DND-41 (cell line): ENCODE data around the gene FUCA1.

Experiments
- ATAC-seq: fragments of 200-7000 bp; cut with Tn5 transposase; 3 replicates; pipeline ENCODE4 v1.9.1; 2021; ENCODE audit warnings: low read depth; ENCODE audit not compliant: insufficient read depth
- DNase-seq: peaks from one replicate; pipeline ENCODE4 v3.0.0-alpha.2; 2020
- H2AFZ ChIP-seq: 2 replicates; pipeline ENCODE4 v1.6.0; 2012; ENCODE audit warnings: low read depth, low read length
- H3K27ac ChIP-seq: 2 replicates; pipeline ENCODE4 v1.5.1; 2012; ENCODE audit warnings: low read length, inconsistent platforms
- H3K27me3 ChIP-seq: fragments of 200-600 bp; sonication (generic); 2 replicates; pipeline ENCODE4 v1.6.0; 2012; ENCODE audit warnings: low read length, mild to moderate bottlenecking, inconsistent platforms; ENCODE audit not compliant: insufficient read depth, poor library complexity
- H3K36me3 ChIP-seq: 2 replicates; pipeline ENCODE4 v1.5.1; 2012; ENCODE audit warnings: low read length, inconsistent platforms; ENCODE audit not compliant: insufficient read depth
- H3K4me1 ChIP-seq: 2 replicates; pipeline ENCODE4 v1.5.1; 2012; ENCODE audit warnings: mild to moderate bottlenecking, low read length; ENCODE audit not compliant: insufficient read depth
- H3K4me2 ChIP-seq: 2 replicates; pipeline ENCODE4 v1.6.0; 2012; ENCODE audit warnings: mild to moderate bottlenecking, moderate library complexity, low read length, inconsistent platforms; ENCODE audit not compliant: insufficient read depth
- H3K4me3 ChIP-seq, 2 experiments: fragments of 200-600 bp in 1 of 2; shearing (Covaris generic) in 1 of 2; 2 replicates each; pipeline ENCODE4 v1.5.1; 2012 to 2016; ENCODE audit warnings: inconsistent platforms in 2 of 2, low read length in 2 of 2, mild to moderate bottlenecking in 2 of 2, low read depth in 1 of 2, moderate library complexity in 1 of 2
- H3K79me2 ChIP-seq: 2 replicates; pipeline ENCODE4 v1.6.0; 2012; ENCODE audit warnings: low read length, inconsistent platforms; ENCODE audit not compliant: insufficient read depth
- H3K9ac ChIP-seq: 2 replicates; pipeline ENCODE4 v1.6.0; 2012; ENCODE audit warnings: low read depth, mild to moderate bottlenecking, inconsistent platforms, low read length, moderate library complexity
- H3K9me3 ChIP-seq: 2 replicates; pipeline ENCODE4 v1.5.1; 2012; ENCODE audit warnings: low read length, moderate library complexity, mild to moderate bottlenecking, inconsistent platforms; ENCODE audit not compliant: insufficient read depth, severe bottlenecking
- H4K20me1 ChIP-seq: 2 replicates; pipeline ENCODE4 v1.6.0; 2012; ENCODE audit warnings: low read length; ENCODE audit not compliant: insufficient read depth
- CTCF ChIP-seq: IDR thresholded peaks from 2 replicates; pipeline ENCODE4 v1.5.1; 2012; ENCODE audit warnings: borderline replicate concordance, low read length, moderate library complexity, mild to moderate bottlenecking; ENCODE audit not compliant: poor library complexity, severe bottlenecking; ENCODE audit errors: extremely low read depth
- EZH2 ChIP-seq: IDR thresholded peaks from 3 replicates; pipeline ENCODE4 v1.6.1; 2012; ENCODE audit warnings: borderline replicate concordance, low read depth, mild to moderate bottlenecking, moderate library complexity, low read length, inconsistent platforms; ENCODE audit not compliant: severe bottlenecking

The FUCA1 gene

GRCh38 chr1:23867895-23868556, at the start of gene FUCA1:
Gene FUCA1, minus strand, starts transcription at chr1:23868290. Its CDS starts 4 bp downstream, at chr1:23868286.
- Histone ChIP-seq H3K36me3 (no peaks in the 10 kb centered on the region), H3K79me2 (no peaks in the 10 kb centered on the region), H4K20me1 (no peaks in the 10 kb centered on the region), H3K27ac (peak within 1 kb of the TSS; percentile 44), H3K4me1 (peaks cover 24% of the 10 kb centered on the region), H3K4me3 (peak within 1 kb of the TSS; percentile 19 to 68; a peak in 3 of 4 replicates), H3K4me2 (peak within 1 kb of the TSS; percentile 94), H2AFZ (peak within 1 kb of the TSS; percentile 96), H3K9me3 (no peaks in the 10 kb centered on the region), H3K27me3 (peaks cover 18% of the 10 kb centered on the region), H3K9ac (peak within 1 kb of the TSS; percentile 59)
- peak; percentile 96 for ATAC-seq
- peak; percentile 88 for DNase-seq
- TF ChIP-seq EZH2 (no peak), CTCF (peak; percentile 97)

GRCh38 chr1:23916209-23917131, 48.4 kb upstream of the FUCA1 start:
- Histone ChIP-seq H3K36me3 (no peaks in the 10 kb centered on the region), H3K4me2 (no peak overlapping the region), H3K4me3 (no peak overlapping the region), H3K4me1 (no peaks in the 10 kb centered on the region), H3K79me2 (no peaks in the 10 kb centered on the region), H4K20me1 (no peaks in the 10 kb centered on the region), H3K27me3 (no peaks in the 10 kb centered on the region), H2AFZ (no peak overlapping the region), H3K9me3 (no peaks in the 10 kb centered on the region), H3K9ac (no peak overlapping the region), H3K27ac (no peak overlapping the region)
- TF ChIP-seq EZH2 (no peak), CTCF (peak; percentile 72)
- DNase-seq (peak; percentile 55), ATAC-seq (peak; percentile 80)

GRCh38 chr1:23915466-23915865, 47.4 kb upstream of the FUCA1 start:
- H3K9me3 ChIP-seq = no peaks in the 10 kb centered on the region
- no peak overlapping the region for H3K27ac ChIP-seq
- DNase-seq = no peak

More at GRCh38 chr1:23915466-23915865, 47.4 kb upstream of the FUCA1 start:
- Histone ChIP-seq H4K20me1 (no peaks in the 10 kb centered on the region), H3K4me2 (no peak overlapping the region), H3K79me2 (no peaks in the 10 kb centered on the region), H2AFZ (no peak overlapping the region), H3K4me3 (no peak overlapping the region), H3K4me1 (no peaks in the 10 kb centered on the region), H3K9ac (no peak overlapping the region), H3K27me3 (no peaks in the 10 kb centered on the region), H3K36me3 (no peaks in the 10 kb centered on the region)
- TF ChIP-seq CTCF (no peak), EZH2 (no peak)
- no peak for ATAC-seq
